Kidney epithelial cell (primary cell): ENCODE data around the gene PPP4R2. TPM values are rescaled to one million over a fixed set of nuclear protein-coding genes. Genes with fewer than 3 reads are reported as not detected.

ENCODE experiments used
- DNase-seq: peaks from one replicate; pipeline ENCODE4 v3.0.0-alpha.2; 2010; ENCODE audit warnings: low read depth
- H3K27me3 ChIP-seq: 2 replicates; pipeline ENCODE4 v1.6.0; 2011; ENCODE audit warnings: low read length; ENCODE audit not compliant: control insufficient read depth, insufficient read depth
- H3K36me3 ChIP-seq: 2 replicates; pipeline ENCODE4 v1.5.1; 2011; ENCODE audit warnings: low read length; ENCODE audit not compliant: control insufficient read depth, insufficient read depth
- H3K4me3 ChIP-seq: 2 replicates; pipeline ENCODE4 v1.5.1; 2011; ENCODE audit warnings: low read depth, mild to moderate bottlenecking, control low read depth, low read length
- total RNA-seq: library from RNA; depleted of rRNA; stranded (reverse); fragments of >200 nt; gene quantifications from 2 replicates; pipeline ENCODE4 v1.2.3, GENCODE V29; 2015
- TF ChIP-seq, protein P1 (sequence below): IDR thresholded peaks from 2 replicates; pipeline ENCODE4 v1.5.1; 2011; ENCODE audit warnings: mild to moderate bottlenecking, moderate library complexity, low read length, control low read depth, inconsistent platforms; ENCODE audit not compliant: insufficient read depth, poor library complexity, severe bottlenecking

Gene PPP4R2
- total RNA-seq, 1 donor from 2014 or later, result 42.5 TPM

DNA sequence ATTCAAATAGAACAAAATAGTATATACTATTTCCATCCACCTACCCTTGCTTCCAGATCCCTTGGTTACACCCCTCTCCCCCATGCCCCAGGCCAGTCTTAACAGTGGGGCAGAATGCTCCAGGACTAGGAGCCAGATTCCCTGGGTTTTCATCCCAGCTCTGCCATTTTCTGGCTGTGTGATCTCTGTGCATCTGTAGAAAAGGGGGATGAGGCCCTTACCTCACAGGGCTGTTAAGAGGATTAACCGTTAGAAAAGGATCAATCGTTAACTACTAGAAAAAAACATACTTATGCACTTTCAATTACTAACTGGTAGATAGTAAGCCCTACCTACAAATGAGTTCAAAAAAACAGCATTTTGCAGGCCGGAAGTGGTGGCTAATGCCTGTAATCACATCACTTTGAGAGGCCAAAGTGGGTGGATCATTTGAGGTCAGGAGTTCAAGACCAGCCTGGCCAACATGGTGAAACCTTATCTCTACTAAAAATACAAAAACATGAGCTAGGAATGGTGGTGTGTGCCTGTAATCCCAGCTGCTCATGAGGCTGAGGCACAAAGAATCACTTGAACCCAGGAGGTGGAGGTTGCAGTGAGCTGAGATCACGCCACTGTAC, 76.6 kb downstream of the PPP4R2 start:
- Histone ChIP-seq H3K36me3 (no peaks in the 10 kb centered on the region), H3K4me3 (no peak overlapping the region), H3K27me3 (no peaks in the 10 kb centered on the region)
- DNase-seq, result no peak
- TF ChIP-seq, protein P1, sequence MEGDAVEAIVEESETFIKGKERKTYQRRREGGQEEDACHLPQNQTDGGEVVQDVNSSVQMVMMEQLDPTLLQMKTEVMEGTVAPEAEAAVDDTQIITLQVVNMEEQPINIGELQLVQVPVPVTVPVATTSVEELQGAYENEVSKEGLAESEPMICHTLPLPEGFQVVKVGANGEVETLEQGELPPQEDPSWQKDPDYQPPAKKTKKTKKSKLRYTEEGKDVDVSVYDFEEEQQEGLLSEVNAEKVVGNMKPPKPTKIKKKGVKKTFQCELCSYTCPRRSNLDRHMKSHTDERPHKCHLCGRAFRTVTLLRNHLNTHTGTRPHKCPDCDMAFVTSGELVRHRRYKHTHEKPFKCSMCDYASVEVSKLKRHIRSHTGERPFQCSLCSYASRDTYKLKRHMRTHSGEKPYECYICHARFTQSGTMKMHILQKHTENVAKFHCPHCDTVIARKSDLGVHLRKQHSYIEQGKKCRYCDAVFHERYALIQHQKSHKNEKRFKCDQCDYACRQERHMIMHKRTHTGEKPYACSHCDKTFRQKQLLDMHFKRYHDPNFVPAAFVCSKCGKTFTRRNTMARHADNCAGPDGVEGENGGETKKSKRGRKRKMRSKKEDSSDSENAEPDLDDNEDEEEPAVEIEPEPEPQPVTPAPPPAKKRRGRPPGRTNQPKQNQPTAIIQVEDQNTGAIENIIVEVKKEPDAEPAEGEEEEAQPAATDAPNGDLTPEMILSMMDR, result no peak

DNA sequence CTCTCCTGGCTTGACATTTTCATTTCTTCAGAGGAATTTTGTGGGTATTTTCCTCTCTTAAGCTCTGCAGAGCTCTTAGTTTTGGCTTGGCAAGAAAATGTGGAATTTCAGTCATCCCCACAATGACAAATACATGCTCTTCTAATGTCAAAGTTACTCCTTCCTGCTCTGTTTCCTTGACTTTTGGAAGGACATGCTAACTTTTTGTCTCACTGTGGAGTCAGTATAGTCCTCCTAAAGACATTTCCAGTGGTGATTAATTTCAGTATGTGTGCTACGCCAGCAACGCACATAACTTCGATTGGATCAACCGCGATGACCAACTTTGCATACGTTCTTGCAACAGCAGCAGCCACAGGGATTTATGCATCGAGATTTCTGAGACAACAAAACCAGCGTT, 78.2 kb downstream of the PPP4R2 start:
- Histone ChIP-seq H3K36me3 (no peaks in the 10 kb centered on the region), H3K27me3 (no peaks in the 10 kb centered on the region), H3K4me3 (no peak overlapping the region)
- no peak for DNase-seq
- TF ChIP-seq, protein P1, result no peak

- Histone ChIP-seq H3K36me3 (no peaks in the 10 kb centered on the region), H3K27me3 (no peaks in the 10 kb centered on the region), H3K4me3 (no peak overlapping the region)
- no peak for DNase-seq
- TF ChIP-seq, protein P1, result no peak
Observed at GRCh38 chr3:73080216-73080966, 83.8 kb downstream of the PPP4R2 start.

DNA sequence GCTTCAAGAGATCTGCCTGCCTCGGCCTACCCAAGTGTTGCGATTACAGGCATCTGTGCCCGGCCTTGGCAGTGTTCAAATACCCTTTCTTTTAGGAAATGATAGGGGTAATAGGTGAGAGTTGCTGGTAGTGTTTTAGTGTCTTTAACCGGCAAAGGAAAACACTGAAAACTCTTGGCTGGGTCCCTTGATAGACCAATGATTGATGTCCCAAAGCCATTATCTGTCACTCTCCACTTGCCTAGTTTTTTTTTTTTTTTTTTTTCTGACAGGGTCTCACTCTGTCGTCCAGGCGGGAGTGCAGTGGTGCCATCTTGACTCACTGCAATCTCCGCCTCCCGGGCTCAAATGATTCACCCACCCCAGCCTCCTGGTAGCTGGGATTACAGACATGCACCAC, 84.5 kb downstream of the PPP4R2 start:
- no peak for DNase-seq
- H3K27me3 ChIP-seq, result no peaks in the 10 kb centered on the region
- TF ChIP-seq, protein P1, result no peak
- H3K36me3 ChIP-seq, result no peaks in the 10 kb centered on the region
- H3K4me3 ChIP-seq, result no peak overlapping the region

DNA sequence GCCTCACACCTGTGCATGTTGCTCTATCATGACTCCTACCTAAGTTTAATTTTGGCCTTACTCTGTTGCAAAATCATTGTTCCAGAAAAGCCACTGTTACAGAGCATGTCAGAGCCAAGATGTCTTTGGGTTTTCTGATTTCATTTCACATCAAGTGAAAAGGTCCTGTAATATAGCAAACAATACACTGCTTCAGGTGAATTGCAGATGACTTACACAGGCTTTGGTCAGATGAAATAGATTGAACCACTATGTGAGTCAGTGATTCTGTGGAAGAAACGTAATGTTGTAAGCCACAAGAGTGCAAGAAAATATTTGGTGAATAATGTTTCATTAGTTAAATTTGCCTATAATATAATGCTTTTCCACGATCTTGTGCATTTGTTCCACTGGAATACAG, 87.6 kb downstream of the PPP4R2 start:
- TF ChIP-seq, protein P1, result no peak
- Histone ChIP-seq H3K36me3 (no peaks in the 10 kb centered on the region), H3K4me3 (no peak overlapping the region), H3K27me3 (no peaks in the 10 kb centered on the region)
- DNase-seq, result no peak
